Suprapubic skin (tissue), 4 donors: ENCODE results near the gene FXR2. TPM values are rescaled to one million over a fixed set of nuclear protein-coding genes. Genes with fewer than 3 reads are reported as not detected.

ENCODE experiments used
- DNase-seq, 2 donors: peaks; one replicate each; pipeline ENCODE4 v3.0.0-alpha.2; 2019; ENCODE audit warnings: low spot score in 2 of 2
- H3K27ac ChIP-seq: fragments of 200-600 bp; sonication (generic); one replicate; pipeline ENCODE4 v1.5.1; 2019
- H3K27me3 ChIP-seq: fragments of 200-600 bp; sonication (generic); one replicate; pipeline ENCODE4 v1.5.1; 2019
- H3K36me3 ChIP-seq: fragments of 200-600 bp; sonication (generic); one replicate; pipeline ENCODE4 v1.5.1; 2019
- H3K4me1 ChIP-seq: fragments of 200-600 bp; sonication (generic); one replicate; pipeline ENCODE4 v1.5.1; 2019
- H3K4me3 ChIP-seq: fragments of 200-600 bp; sonication (generic); one replicate; pipeline ENCODE4 v1.5.1; 2019; ENCODE audit warnings: mild to moderate bottlenecking
- H3K9me3 ChIP-seq: fragments of 200-600 bp; sonication (generic); one replicate; pipeline ENCODE4 v1.5.1; 2019
- CTCF ChIP-seq, 2 donors: fragments of 200-600 bp in 1 of 2; fragments of 450-650 bp in 1 of 2; sonication (generic) in 1 of 2; IDR thresholded peaks; one replicate each; pipeline ENCODE4 v1.5.1; 2016 to 2019; ENCODE audit warnings: antibody characterized with exemption in 2 of 2, mild to moderate bottlenecking in 1 of 2, moderate library complexity in 1 of 2
- EP300 ChIP-seq: sonication (generic); formaldehyde crosslinking; IDR thresholded peaks from one replicate; pipeline ENCODE4 v1.6.1; 2017; ENCODE audit warnings: antibody characterized with exemption
- POLR2A ChIP-seq, 2 donors: fragments of 450-650 bp; IDR thresholded peaks; one replicate each; pipeline ENCODE4 v1.6.1; 2017; ENCODE audit warnings: antibody characterized with exemption in 2 of 2, mild to moderate bottlenecking in 2 of 2, moderate library complexity in 2 of 2
- POLR2AphosphoS5 ChIP-seq, 3 donors: sonication (generic); formaldehyde crosslinking; IDR thresholded peaks; one replicate each; pipeline ENCODE4 v1.6.1; 2017; ENCODE audit warnings: antibody characterized with exemption in 3 of 3
- WGBS: methylation state at CpG from one replicate; pipeline ENCODE4 v1.1.5; 2018; 5-methylcytosine and 5-hydroxymethylcytosine counted together
- total RNA-seq, 4 donors: library from RNA; depleted of rRNA; stranded (reverse); fragments of >200 nt; gene quantifications; one replicate each; pipeline ENCODE4 v1.1.0, GENCODE V29; 2016

Gene FXR2
- total RNA-seq, 4 donors from 2014 or later = 21.0 to 25.6 (median 22.5) TPM

DNA sequence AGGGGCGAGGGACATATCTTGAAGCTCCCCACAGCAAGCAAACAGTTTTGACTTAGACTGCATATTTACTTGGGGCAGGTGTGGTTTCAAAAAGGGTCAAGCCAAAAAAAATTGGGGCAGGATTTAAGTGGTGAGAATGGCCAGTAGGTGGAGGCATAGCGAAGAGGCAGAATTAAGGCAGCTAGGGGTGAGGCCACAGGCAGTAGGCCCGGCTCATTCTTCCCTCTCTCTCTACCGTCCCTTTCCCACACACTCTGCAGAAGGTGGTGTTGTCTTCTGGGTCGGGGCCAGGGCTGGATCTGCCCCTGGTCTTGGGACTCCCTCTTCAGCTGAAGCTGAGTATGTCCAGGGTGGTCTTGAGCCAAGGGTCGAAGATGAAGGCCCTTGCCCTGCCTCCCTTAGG, 17.8 kb upstream of the FXR2 start:
- no peak overlapping the region for H3K4me3 ChIP-seq
- H3K4me1 ChIP-seq = peaks cover 6% of the 10 kb centered on the region
- H3K27ac ChIP-seq = no peak overlapping the region
- 44% methylated on average over 6 of the region's 6 CpGs for WGBS
- DNase-seq = no peak
- H3K36me3 ChIP-seq = no peaks in the 10 kb centered on the region
- TF ChIP-seq POLR2AphosphoS5 (IDR thresholded peaks at IDR 0.05) (no peak), CTCF (IDR thresholded peaks at IDR 0.05) (peak in 1 of 2 donors; percentile 43)
- H3K9me3 ChIP-seq = no peaks in the 10 kb centered on the region
- no peaks in the 10 kb centered on the region for H3K27me3 ChIP-seq

DNA sequence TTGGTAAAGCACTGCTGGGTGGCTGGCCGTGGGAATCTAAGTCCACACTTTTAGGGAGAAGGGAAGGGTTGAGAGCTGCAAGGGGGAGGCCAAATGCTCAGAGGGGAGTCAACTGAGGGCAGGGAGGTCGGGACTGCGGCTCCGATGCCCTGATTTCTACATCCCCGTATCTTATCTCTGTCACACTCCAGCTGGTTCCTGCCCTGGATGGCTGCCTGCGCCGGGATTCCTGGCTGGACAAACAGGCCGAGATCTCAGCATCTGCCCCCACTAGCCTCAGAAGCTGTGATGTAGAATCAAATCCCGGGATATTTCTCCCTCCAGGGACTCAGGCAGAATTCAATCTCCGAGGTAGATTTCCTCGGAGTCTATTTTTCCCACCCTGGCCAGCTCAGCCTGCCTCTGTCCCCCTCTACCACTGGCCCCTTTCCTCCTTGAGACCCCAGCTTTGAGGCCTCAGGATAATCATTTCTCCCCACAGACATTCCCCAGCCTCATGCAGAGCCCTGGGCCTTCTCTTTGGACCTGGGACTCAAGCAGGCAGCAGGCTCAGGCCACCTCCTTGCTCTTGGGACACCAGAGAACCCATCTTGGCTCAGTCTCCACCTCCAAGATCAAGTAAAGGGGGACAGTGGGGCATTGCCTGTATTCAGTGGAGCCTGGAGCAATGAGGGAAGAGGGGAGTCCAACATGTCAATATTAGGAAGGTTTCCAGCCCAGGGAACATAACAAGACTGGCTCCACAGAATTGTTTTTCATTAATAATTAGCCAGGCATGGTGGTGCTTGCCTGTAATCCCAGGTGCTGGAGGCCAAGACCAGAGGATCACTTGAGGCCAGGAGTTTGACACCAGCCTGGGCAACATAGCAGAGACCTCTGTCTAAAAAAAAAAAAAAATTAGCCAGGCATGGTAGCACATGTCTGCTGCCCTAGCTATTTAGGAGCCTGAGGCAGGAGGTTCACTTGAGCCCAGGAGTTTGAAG, 17.0 kb upstream of the FXR2 start:
- Histone ChIP-seq H3K27ac (no peak overlapping the region), H3K27me3 (no peaks in the 10 kb centered on the region), H3K4me3 (no peak overlapping the region), H3K36me3 (no peaks in the 10 kb centered on the region), H3K4me1 (peaks cover 9% of the 10 kb centered on the region), H3K9me3 (no peaks in the 10 kb centered on the region)
- WGBS = 82% methylated on average over 11 of the region's 11 CpGs
- no peak for TF ChIP-seq POLR2AphosphoS5 (IDR thresholded peaks at IDR 0.05)
- no peak for TF ChIP-seq POLR2A (IDR thresholded peaks at IDR 0.05)
- no peak for TF ChIP-seq CTCF (IDR thresholded peaks at IDR 0.05)
- no peak for TF ChIP-seq EP300
- DNase-seq = no peak

GRCh38 chr17:7629939-7630571, 15.4 kb upstream of the FXR2 start, which contains the start of gene SHBG:
TSS of gene SHBG (plus strand) at chr17:7630135. CDS start at chr17:7630173, 38 bp downstream.
- Histone ChIP-seq H3K27ac (no peak within 1 kb of the TSS), H3K4me1 (peaks cover 14% of the 10 kb centered on the region), H3K9me3 (no peaks in the 10 kb centered on the region), H3K27me3 (no peaks in the 10 kb centered on the region), H3K36me3 (no peaks in the 10 kb centered on the region), H3K4me3 (no peak within 1 kb of the TSS)
- TF ChIP-seq POLR2A (IDR thresholded peaks at IDR 0.05) (no peak), EP300 (no peak), POLR2AphosphoS5 (IDR thresholded peaks at IDR 0.05) (no peak)
- WGBS = 93% methylated on average over 8 of the region's 13 CpGs
- DNase-seq = no peak

GRCh38 chr17:7627250-7628121, 12.8 kb upstream of the FXR2 start, which contains the start of gene SAT2:
TSS of gene SAT2 (minus strand) at chr17:7627821. CDS start at chr17:7627635, 186 bp downstream.
- Histone ChIP-seq H3K27me3 (no peaks in the 10 kb centered on the region), H3K27ac (peak within 1 kb of the TSS; percentile 83), H3K4me1 (peaks cover 14% of the 10 kb centered on the region), H3K4me3 (peak within 1 kb of the TSS; percentile 78), H3K36me3 (no peaks in the 10 kb centered on the region), H3K9me3 (no peaks in the 10 kb centered on the region)
- no peak for TF ChIP-seq CTCF (IDR thresholded peaks at IDR 0.05)
- TF ChIP-seq POLR2A (IDR thresholded peaks at IDR 0.05) = peak in 1 of 2 donors; percentile 73
- under 1% methylated on average over 32 of the region's 54 CpGs for WGBS
- DNase-seq = peak; percentile 97 to 98

DNA sequence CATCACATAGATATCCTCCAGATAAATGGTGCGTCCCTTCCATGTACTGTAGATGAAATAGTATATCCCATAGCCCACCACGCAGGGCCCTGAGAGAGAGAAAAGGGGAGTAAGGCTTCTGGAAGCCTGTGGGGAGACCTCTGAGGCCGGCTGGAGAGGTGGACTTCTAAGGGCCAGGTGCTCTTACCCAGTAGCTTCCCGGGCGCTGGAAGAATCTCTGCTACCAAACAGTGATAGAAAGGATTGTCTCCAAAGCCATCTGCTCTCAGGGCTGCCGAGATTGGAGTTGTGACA, 12.2 kb upstream of the FXR2 start:
- no peaks in the 10 kb centered on the region for H3K36me3 ChIP-seq
- 21% methylated on average over 6 of the region's 6 CpGs for WGBS
- no peaks in the 10 kb centered on the region for H3K9me3 ChIP-seq
- peak overlapping the region; percentile 78 for H3K4me3 ChIP-seq
- H3K27ac ChIP-seq = peak overlapping the region; percentile 83
- H3K27me3 ChIP-seq = no peaks in the 10 kb centered on the region
- H3K4me1 ChIP-seq = peaks cover 14% of the 10 kb centered on the region
- no peak for DNase-seq
- no peak for TF ChIP-seq EP300
- peak in 1 of 2 donors; percentile 12 for TF ChIP-seq POLR2A (IDR thresholded peaks at IDR 0.05)
- no peak for TF ChIP-seq POLR2AphosphoS5 (IDR thresholded peaks at IDR 0.05)
